ENCODE data around the gene GALNT3.

- no peak for TF ChIP-seq CTCF (IDR thresholded peaks at IDR 0.05)
- no peak for TF ChIP-seq POLR2A (IDR thresholded peaks at IDR 0.05)
Observed at GRCh38 chr2:165778187-165778556, 15.9 kb downstream of the GALNT3 start.
